Measurements from ENCODE around the gene MERTK.
"Not testable (repeated sequence)": the region's sequence is repeated elsewhere in the genome, so short reads cannot be mapped to it uniquely, and the experiment has no call there.

The MERTK gene

GRCh38 chr2:112018846-112019245 lies 120.4 kb downstream of the MERTK start:
- no peak for DNase-seq

- no peak for DNase-seq
These were observed 121.2 kb downstream of the MERTK start for GRCh38 chr2:112019569-112019982.

GRCh38 chr2:112020561-112020960 lies 122.2 kb downstream of the MERTK start:
- no peak for DNase-seq

- no peak for DNase-seq
These were observed 122.9 kb downstream of the MERTK start for GRCh38 chr2:112021290-112021689.

GRCh38 chr2:112021781-112022231 lies 123.4 kb downstream of the MERTK start:
- no peak for DNase-seq

GRCh38 chr2:112023707-112024106 lies 125.3 kb downstream of the MERTK start:
- no peak for DNase-seq

- DNase-seq, result no peak
These were observed 125.8 kb downstream of the MERTK start for GRCh38 chr2:112024231-112024630.

- DNase-seq, result no peak
These were observed 126.6 kb downstream of the MERTK start for GRCh38 chr2:112024896-112025491.

- no peak for DNase-seq
These were observed 128.1 kb downstream of the MERTK start for GRCh38 chr2:112026509-112026908.

- DNase-seq, result no peak
These were observed 129.4 kb downstream of the MERTK start for GRCh38 chr2:112027767-112028166.

- DNase-seq, result no peak
These were observed 130.8 kb downstream of the MERTK start for GRCh38 chr2:112029164-112029563.

GRCh38 chr2:112031473-112032223 lies 133.2 kb downstream of the MERTK start:
- no peak for DNase-seq

GRCh38 chr2:112032224-112032586 lies 133.8 kb downstream of the MERTK start:
- no peak for DNase-seq

- no peak for DNase-seq
These were observed 134.5 kb downstream of the MERTK start for GRCh38 chr2:112032689-112033465.

GRCh38 chr2:112033600-112033999 lies 135.2 kb downstream of the MERTK start:
- DNase-seq, result no peak

- DNase-seq, result no peak
These were observed 136.5 kb downstream of the MERTK start for GRCh38 chr2:112034924-112035323.

- no peak for DNase-seq
These were observed 137.4 kb downstream of the MERTK start for GRCh38 chr2:112035786-112036185.

- DNase-seq, result not testable (repeated sequence)
These were observed 141.1 kb downstream of the MERTK start for GRCh38 chr2:112039556-112039955.

- DNase-seq, result not testable (repeated sequence)
These were observed 141.7 kb downstream of the MERTK start for GRCh38 chr2:112040066-112040465.

GRCh38 chr2:112041460-112041859 lies 143.1 kb downstream of the MERTK start:
- not testable (repeated sequence) for DNase-seq

- DNase-seq, result no peak
These were observed 147.1 kb downstream of the MERTK start for GRCh38 chr2:112045446-112046014.

- DNase-seq, result no peak
These were observed 147.8 kb downstream of the MERTK start for GRCh38 chr2:112046231-112046630.

GRCh38 chr2:112047537-112048235 lies 149.3 kb downstream of the MERTK start:
- DNase-seq, result no peak
